HG03520 (cell line): ENCODE measurements around the gene MPC1L.
A peak's percentile ranks its signal among the peaks of the same experiment; 100 is the strongest.
"Not testable (repeated sequence)": the region's sequence is repeated elsewhere in the genome, so short reads cannot be mapped to it uniquely, and the experiment has no call there.

Experiments
- ATAC-seq: cut with Tn5 transposase; IDR thresholded peaks from one replicate; pipeline ENCODE4 v1.9.1; 2021; ENCODE audit warnings: mild to moderate bottlenecking, moderate library complexity; ENCODE audit not compliant: unreplicated experiment

MPC1L gene

GRCh38 chrX:40623139-40623536 lies at the start of gene MPC1L:
MPC1L (plus strand) TSS chrX:40623428; CDS start chrX:40623566, 138 bp downstream.
- ATAC-seq = no peak

GRCh38 chrX:40573763-40574162 lies 49.5 kb upstream of the MPC1L start:
- ATAC-seq = no peak

DNA sequence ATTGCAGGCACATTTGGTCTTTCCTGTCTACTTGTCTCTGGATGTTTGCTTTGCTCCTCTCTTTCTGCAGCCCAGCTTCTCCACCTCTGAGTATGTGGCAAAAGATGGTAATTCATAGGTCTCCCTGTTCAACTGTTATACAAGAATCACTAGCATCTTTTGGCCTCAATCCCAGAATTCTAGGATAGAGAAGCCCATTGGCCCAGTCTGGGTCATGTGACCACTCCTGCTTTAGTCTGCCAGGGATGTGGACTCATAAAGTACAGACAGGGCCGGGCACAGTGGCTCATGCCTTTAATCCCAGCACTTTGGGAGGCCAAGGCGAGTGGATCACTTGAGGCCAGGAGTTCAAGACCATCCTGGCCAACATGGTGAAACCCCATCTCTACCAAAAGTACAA lies 47.8 kb upstream of the MPC1L start:
- not testable (repeated sequence) for ATAC-seq

GRCh38 chrX:40576291-40576690 lies 46.9 kb upstream of the MPC1L start:
- ATAC-seq = no peak

GRCh38 chrX:40578039-40578695 lies 45.1 kb upstream of the MPC1L start:
- ATAC-seq = no peak

GRCh38 chrX:40579141-40579540 lies 44.1 kb upstream of the MPC1L start:
- ATAC-seq = no peak

- no peak for ATAC-seq
Measured at GRCh38 chrX:40579900-40580536, 43.2 kb upstream of the MPC1L start.

GRCh38 chrX:40580537-40581335 lies 42.5 kb upstream of the MPC1L start, which contains the start of gene ATP6AP2:
ATP6AP2 (plus strand) TSS chrX:40580970; CDS start chrX:40581066, 96 bp downstream.
- ATAC-seq = peak; percentile 91

GRCh38 chrX:40581336-40581920 lies 41.8 kb upstream of the MPC1L start:
- ATAC-seq = no peak

DNA sequence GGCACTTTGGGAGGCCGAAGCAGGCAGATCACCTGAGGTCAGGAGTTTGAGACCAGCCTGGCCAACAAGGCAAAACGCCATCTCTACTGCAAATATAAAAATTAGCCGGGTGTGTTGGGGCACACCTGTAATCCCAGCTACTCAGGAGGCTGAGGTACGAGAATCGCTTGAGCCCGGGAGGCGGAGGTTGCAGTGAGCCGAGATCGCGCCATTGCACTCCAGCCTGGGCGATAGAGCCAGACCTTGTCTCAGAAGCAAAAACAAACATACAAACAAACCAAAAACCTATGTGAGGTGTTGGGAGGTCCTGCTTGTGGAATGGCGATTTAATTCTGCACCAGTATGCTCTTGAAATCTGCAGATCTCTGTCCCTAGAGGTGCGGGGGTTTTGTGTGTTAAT lies 41.0 kb upstream of the MPC1L start:
- not testable (repeated sequence) for ATAC-seq

- ATAC-seq = no peak
Measured at GRCh38 chrX:40582811-40583210, 40.4 kb upstream of the MPC1L start.

GRCh38 chrX:40587623-40588022 lies 35.6 kb upstream of the MPC1L start:
- ATAC-seq = not testable (repeated sequence)

- ATAC-seq = not testable (repeated sequence)
Measured at GRCh38 chrX:40589616-40590321, 33.5 kb upstream of the MPC1L start.

DNA sequence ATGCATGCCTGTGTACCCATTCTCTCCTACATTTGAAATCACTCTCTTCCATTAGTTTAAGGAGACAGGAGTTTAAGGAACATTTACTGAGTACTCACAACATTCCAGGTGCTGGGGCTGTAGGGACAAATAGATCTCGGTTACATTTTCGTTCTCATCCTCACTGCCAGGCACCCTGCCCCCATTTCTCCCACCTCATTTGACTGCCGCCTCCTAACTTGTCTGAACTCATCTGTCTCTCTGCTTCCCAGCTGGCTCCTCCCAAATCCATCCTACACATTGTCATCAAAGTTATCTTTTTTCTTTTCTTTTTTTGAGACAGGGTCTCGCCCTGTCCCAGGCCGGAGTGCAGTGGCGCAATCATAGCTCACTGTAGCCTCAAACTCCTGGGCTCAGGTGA lies 19.8 kb upstream of the MPC1L start:
- ATAC-seq = no peak

DNA sequence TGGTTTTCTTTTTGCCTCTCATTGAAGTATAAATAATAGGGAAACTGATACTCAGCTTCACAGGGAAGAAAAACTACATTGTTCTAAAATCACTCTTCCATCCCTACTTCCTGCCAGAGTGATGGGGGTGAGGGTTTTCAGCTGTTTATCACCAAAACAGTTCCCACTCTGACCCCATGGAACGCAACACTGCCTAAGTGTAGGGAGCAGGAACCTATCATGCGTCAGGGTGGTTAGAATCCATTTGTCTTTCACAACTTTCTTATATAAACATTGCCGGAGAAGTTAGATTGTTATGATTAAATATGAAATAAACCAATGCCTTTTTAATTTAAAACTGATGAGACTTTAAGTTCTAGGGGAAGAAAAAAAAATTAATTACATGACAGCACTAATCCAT lies 15.8 kb upstream of the MPC1L start:
- no peak for ATAC-seq

- ATAC-seq = no peak
Measured at GRCh38 chrX:40612511-40612910, 10.7 kb upstream of the MPC1L start.

- ATAC-seq = no peak
Measured at GRCh38 chrX:40615976-40616375, 7.3 kb upstream of the MPC1L start.

DNA sequence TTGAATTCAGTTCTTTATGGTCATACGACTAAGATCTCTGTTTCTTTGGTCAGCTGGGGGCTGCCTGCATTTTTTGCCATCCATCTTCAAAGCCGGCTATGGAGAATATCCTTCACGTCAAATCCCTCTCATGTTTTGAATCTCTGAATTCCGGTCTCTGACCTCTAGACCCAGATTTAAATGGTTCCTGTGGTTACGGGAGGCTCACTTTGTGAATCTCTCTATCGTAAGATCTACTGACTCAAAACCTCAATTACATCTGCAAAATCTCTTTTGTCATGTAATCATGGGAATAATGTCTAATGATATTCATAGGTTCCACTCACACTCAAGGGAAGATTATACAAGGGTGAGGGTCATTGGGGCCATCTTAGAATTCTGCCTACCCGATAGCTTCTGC lies 5.7 kb upstream of the MPC1L start:
- no peak for ATAC-seq

DNA sequence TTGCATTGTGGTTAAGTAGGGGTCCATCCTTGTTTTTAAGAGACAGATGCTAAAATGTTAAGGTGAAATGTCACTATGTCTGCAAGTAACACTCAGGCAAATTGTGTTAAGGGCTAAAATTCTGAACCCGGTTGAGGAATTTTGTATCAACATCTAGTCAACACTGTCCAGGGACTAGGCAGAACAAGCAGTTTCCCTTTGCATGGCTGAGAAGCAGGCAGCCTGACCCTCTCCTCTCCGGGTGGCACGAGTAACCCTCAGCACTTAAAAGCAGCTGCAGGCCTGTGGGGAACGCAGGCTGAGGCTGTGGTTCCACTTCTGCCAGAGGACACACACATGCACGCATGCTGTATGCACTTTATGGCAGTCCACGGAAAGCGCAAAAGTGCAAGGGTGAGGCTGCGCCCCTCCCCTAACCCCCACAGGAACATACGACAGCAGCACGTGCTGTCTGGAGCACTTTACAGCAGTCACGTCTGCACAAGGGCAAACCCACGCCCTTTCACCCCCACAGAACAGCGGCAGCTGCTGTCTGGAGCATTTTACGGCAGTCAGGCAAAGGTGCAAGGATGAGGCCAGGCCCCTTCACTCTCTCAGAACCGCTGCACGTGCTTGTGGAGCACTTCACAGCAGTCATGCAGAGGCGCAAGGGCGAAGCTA lies 619 bp upstream of the MPC1L start:
- ATAC-seq = no peak

- no peak for ATAC-seq
Measured at GRCh38 chrX:40623665-40624064, 437 bp downstream of the MPC1L start.
